ENCODE measurements around the gene FOXP1.

The FOXP1 gene

DNA sequence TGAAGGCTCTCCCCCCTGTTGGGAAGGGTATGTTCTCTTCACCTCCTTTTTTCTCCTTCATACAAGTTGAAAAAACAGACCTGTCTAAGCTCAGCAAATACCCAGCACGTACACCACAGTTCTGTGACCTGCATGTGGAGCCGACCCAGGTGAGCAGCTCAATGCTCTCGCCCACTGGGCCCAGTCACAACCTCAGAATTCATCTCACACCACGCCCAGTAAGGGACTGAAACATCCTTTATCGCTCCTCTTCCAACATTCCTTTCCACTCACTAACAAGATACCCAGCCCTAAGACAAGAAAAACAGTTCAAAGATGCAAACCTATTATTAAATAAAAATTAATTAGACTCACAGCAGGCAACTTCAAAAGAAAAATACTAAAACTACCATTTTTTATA lies 68.9 kb downstream of the FOXP1 start:
- DNase-seq (ENCODE audit: insufficient read length, low spot score): no peak
- TF ChIP-seq PAX5 (IDR thresholded peaks at IDR 0.05; ENCODE audit: insufficient read depth, low read length, severe bottlenecking) (no peak), TAF1 (IDR thresholded peaks at IDR 0.05; ENCODE audit: low read depth, low read length) (no peak), POU2F2 (IDR thresholded peaks at IDR 0.05; ENCODE audit: low read depth, low read length) (no peak), POLR2AphosphoS5 (IDR thresholded peaks at IDR 0.05; ENCODE audit: low read depth, low read length) (no peak), POLR2A (IDR thresholded peaks at IDR 0.05; ENCODE audit: low read depth, low read length) (no peak), SPI1 (IDR thresholded peaks at IDR 0.05; ENCODE audit: low read depth, low read length) (no peak)
- FAIRE-seq: no peak

DNA sequence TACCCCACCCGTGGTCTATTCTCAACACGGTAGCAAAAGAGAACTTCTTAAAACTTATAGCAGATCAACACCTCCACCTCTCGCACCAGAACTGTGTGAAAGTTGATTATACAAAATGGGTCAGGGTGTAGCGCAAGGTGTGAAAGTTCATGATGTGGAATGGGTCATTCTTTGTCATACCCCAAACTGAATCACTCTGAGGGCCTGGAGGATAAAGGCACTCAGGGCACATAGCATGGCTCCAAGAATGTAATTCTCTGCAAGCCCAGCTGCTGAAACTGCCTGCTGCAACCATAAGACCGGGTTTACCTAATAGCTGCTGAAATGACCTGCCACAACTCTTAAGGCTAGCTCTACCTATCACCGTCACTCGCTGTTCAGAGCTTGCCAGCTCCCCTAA lies 70.0 kb downstream of the FOXP1 start:
- no peak for DNase-seq (ENCODE audit: insufficient read length, low spot score)
- TF ChIP-seq SPI1 (IDR thresholded peaks at IDR 0.05; ENCODE audit: low read depth, low read length) (no peak), POLR2A (IDR thresholded peaks at IDR 0.05; ENCODE audit: low read depth, low read length) (no peak), TAF1 (IDR thresholded peaks at IDR 0.05; ENCODE audit: low read depth, low read length) (no peak), PAX5 (IDR thresholded peaks at IDR 0.05; ENCODE audit: insufficient read depth, low read length, severe bottlenecking) (no peak), POLR2AphosphoS5 (IDR thresholded peaks at IDR 0.05; ENCODE audit: low read depth, low read length) (no peak), POU2F2 (IDR thresholded peaks at IDR 0.05; ENCODE audit: low read depth, low read length) (no peak)
- no peak for FAIRE-seq

DNA sequence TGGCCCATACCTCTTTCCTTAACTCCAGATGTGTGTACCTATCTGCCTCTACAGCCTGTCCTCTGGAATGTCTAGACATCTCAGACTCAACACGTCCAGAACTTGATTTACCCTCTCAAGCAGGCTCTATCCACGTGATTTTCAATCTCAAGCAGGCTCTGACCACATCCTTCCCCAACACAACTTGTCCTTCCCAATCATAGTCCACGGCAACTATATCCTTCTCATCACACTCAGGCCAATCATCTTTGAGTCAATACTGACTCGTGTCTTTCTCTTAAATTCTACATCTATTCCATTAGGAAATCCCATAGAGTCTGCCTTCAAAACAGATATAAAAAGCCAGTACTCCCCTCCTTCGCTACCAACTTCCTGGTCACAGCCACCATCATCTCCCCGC lies 70.4 kb downstream of the FOXP1 start:
- FAIRE-seq: no peak
- DNase-seq (ENCODE audit: insufficient read length, low spot score): no peak
- no peak for TF ChIP-seq POLR2A (IDR thresholded peaks at IDR 0.05; ENCODE audit: low read depth, low read length)
- no peak for TF ChIP-seq SPI1 (IDR thresholded peaks at IDR 0.05; ENCODE audit: low read depth, low read length)
- no peak for TF ChIP-seq POU2F2 (IDR thresholded peaks at IDR 0.05; ENCODE audit: low read depth, low read length)
- no peak for TF ChIP-seq POLR2AphosphoS5 (IDR thresholded peaks at IDR 0.05; ENCODE audit: low read depth, low read length)
- TF ChIP-seq PAX5 (IDR thresholded peaks at IDR 0.05; ENCODE audit: insufficient read depth, low read length, severe bottlenecking): no peak
- TF ChIP-seq TAF1 (IDR thresholded peaks at IDR 0.05; ENCODE audit: low read depth, low read length): no peak

DNA sequence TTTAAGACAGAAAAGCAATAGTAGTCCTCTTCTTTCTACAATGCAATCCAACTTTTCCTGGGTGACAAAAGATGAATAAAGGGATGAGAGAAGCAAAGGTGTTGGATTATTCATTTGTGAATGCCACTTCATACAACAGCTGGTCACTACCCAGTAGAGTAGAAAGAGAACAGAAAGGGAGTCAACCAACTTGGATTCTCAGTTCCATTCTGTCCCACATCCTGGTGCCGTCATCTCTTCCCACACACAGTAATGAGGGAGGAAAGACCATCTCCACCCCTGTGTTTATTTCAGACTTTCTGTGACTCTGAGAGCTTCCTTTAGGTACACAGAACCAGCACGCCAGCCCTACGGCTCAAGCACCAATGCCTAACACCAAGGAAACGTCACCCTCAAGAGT lies 71.0 kb downstream of the FOXP1 start:
- no peak for DNase-seq (ENCODE audit: insufficient read length, low spot score)
- no peak for TF ChIP-seq TAF1 (IDR thresholded peaks at IDR 0.05; ENCODE audit: low read depth, low read length)
- no peak for TF ChIP-seq PAX5 (IDR thresholded peaks at IDR 0.05; ENCODE audit: insufficient read depth, low read length, severe bottlenecking)
- no peak for TF ChIP-seq POU2F2 (IDR thresholded peaks at IDR 0.05; ENCODE audit: low read depth, low read length)
- no peak for TF ChIP-seq POLR2AphosphoS5 (IDR thresholded peaks at IDR 0.05; ENCODE audit: low read depth, low read length)
- TF ChIP-seq POLR2A (IDR thresholded peaks at IDR 0.05; ENCODE audit: low read depth, low read length): no peak
- TF ChIP-seq SPI1 (IDR thresholded peaks at IDR 0.05; ENCODE audit: low read depth, low read length): no peak
- no peak for FAIRE-seq

DNA sequence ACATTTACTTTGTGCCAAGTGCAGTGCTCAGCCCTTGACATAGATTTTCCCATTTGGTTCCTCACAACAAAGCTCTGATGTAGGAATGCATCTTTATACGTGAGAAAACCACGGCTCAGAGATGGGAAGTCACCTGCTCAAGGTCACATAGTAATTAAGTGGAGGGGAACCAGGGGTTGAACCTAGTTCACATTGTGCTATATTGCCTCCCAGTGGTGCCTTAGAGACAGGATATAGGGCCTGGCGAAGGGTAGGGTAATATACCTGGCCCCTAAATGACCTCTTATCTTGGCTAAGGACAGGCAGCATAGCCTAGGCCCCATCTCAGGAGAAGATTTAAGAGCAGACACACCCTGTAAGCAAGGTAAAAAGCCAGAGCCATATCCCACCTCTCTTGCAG lies 71.5 kb downstream of the FOXP1 start:
- TF ChIP-seq TAF1 (IDR thresholded peaks at IDR 0.05; ENCODE audit: low read depth, low read length): no peak
- DNase-seq (ENCODE audit: insufficient read length, low spot score) (no peak), FAIRE-seq (no peak)

GRCh38 chr3:71511446-71511845 lies 72.1 kb downstream of the FOXP1 start:
- no peak for FAIRE-seq
- TF ChIP-seq POU2F2 (IDR thresholded peaks at IDR 0.05; ENCODE audit: low read depth, low read length): no peak
- no peak for TF ChIP-seq PAX5 (IDR thresholded peaks at IDR 0.05; ENCODE audit: insufficient read depth, low read length, severe bottlenecking)
- no peak for TF ChIP-seq POLR2AphosphoS5 (IDR thresholded peaks at IDR 0.05; ENCODE audit: low read depth, low read length)
- DNase-seq (ENCODE audit: insufficient read length, low spot score): no peak

- no peak for FAIRE-seq
- no peak for DNase-seq (ENCODE audit: insufficient read length, low spot score)
- TF ChIP-seq POLR2A (IDR thresholded peaks at IDR 0.05; ENCODE audit: low read depth, low read length) (no peak), TAF1 (IDR thresholded peaks at IDR 0.05; ENCODE audit: low read depth, low read length) (no peak), POU2F2 (IDR thresholded peaks at IDR 0.05; ENCODE audit: low read depth, low read length) (no peak), SPI1 (IDR thresholded peaks at IDR 0.05; ENCODE audit: low read depth, low read length) (no peak), POLR2AphosphoS5 (IDR thresholded peaks at IDR 0.05; ENCODE audit: low read depth, low read length) (no peak), PAX5 (IDR thresholded peaks at IDR 0.05; ENCODE audit: insufficient read depth, low read length, severe bottlenecking) (no peak)
Observed at GRCh38 chr3:71511037-71511436, 72.5 kb downstream of the FOXP1 start.

DNA sequence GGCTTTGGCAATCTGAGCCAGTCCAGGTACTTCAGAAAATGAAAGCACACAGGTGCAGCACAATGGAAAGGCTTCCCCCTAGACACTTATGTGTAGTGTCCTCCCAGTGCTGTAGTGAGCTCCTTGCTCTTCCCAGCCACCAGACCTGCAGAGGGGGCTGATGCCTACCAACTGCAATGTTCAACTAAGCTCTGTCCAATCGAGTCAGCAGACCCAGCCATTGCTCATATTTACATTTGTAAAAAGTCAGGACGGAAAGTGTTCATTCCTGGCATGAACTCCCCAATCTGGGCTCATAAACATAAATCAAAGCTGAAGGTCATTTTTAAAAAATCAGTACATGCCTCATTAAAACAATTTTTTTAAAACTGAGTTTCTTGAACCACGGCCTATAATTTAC lies 73.0 kb downstream of the FOXP1 start:
- FAIRE-seq: no peak
- TF ChIP-seq POLR2AphosphoS5 (IDR thresholded peaks at IDR 0.05; ENCODE audit: low read depth, low read length) (no peak), PAX5 (IDR thresholded peaks at IDR 0.05; ENCODE audit: insufficient read depth, low read length, severe bottlenecking) (no peak), POLR2A (IDR thresholded peaks at IDR 0.05; ENCODE audit: low read depth, low read length) (no peak), SPI1 (IDR thresholded peaks at IDR 0.05; ENCODE audit: low read depth, low read length) (no peak), TAF1 (IDR thresholded peaks at IDR 0.05; ENCODE audit: low read depth, low read length) (no peak), POU2F2 (IDR thresholded peaks at IDR 0.05; ENCODE audit: low read depth, low read length) (no peak)
- no peak for DNase-seq (ENCODE audit: insufficient read length, low spot score)

- no peak for FAIRE-seq
- DNase-seq (ENCODE audit: insufficient read length, low spot score): no peak
- TF ChIP-seq PAX5 (IDR thresholded peaks at IDR 0.05; ENCODE audit: insufficient read depth, low read length, severe bottlenecking) (no peak), TAF1 (IDR thresholded peaks at IDR 0.05; ENCODE audit: low read depth, low read length) (no peak)
Observed at GRCh38 chr3:71509066-71509465, 74.5 kb downstream of the FOXP1 start.

GRCh38 chr3:71505767-71506350 lies 77.7 kb downstream of the FOXP1 start:
- no peak for DNase-seq (ENCODE audit: insufficient read length, low spot score)
- FAIRE-seq: no peak
- no peak for TF ChIP-seq PAX5 (IDR thresholded peaks at IDR 0.05; ENCODE audit: insufficient read depth, low read length, severe bottlenecking)
- no peak for TF ChIP-seq POLR2A (IDR thresholded peaks at IDR 0.05; ENCODE audit: low read depth, low read length)
- TF ChIP-seq POU2F2 (IDR thresholded peaks at IDR 0.05; ENCODE audit: low read depth, low read length): no peak
- TF ChIP-seq SPI1 (IDR thresholded peaks at IDR 0.05; ENCODE audit: low read depth, low read length): no peak
- TF ChIP-seq TAF1 (IDR thresholded peaks at IDR 0.05; ENCODE audit: low read depth, low read length): no peak
- no peak for TF ChIP-seq POLR2AphosphoS5 (IDR thresholded peaks at IDR 0.05; ENCODE audit: low read depth, low read length)
